B cell (primary cell): Measurements from ENCODE around the gene COL9A3. TPM values are rescaled to one million over a fixed set of nuclear protein-coding genes. Genes with fewer than 3 reads are reported as not detected.

Experiments
- ATAC-seq: fragments of 200-7000 bp; cut with Tn5 transposase; one replicate; pipeline ENCODE4 v1.10.0; 2021; ENCODE audit warnings: low read depth, mild to moderate bottlenecking, moderate number of reproducible peaks, moderate library complexity
- CTCF ChIA-PET: fragments of 350-600 bp; sonication (Branson Sonifier 250); formaldehyde crosslinking; loops from one replicate; lab custom pipeline; 2021; ENCODE audit warnings: antibody characterized with exemption, inconsistent platforms; lab: Charles Lee
- POLR2A ChIA-PET: fragments of 350-600 bp; sonication (Branson Sonifier 250); formaldehyde crosslinking; loops from one replicate; lab custom pipeline; 2021; ENCODE audit warnings: antibody characterized with exemption; lab: Charles Lee
- DNase-seq: peaks from one replicate; pipeline ENCODE4 v3.0.0; 2013
- H2AFZ ChIP-seq: 2 replicates; pipeline ENCODE4 v1.6.1; 2012; ENCODE audit warnings: mild to moderate bottlenecking, low read depth, low read length; ENCODE audit not compliant: insufficient read depth, poor library complexity, severe bottlenecking
- H3K27ac ChIP-seq, 2 donors: 1 replicate in 1 of 2; 2 replicates in 1 of 2; pipeline ENCODE4 v1.5.1; 2012 to 2013; ENCODE audit warnings: low read length in 2 of 2, mild to moderate bottlenecking in 2 of 2, moderate library complexity in 1 of 2
- H3K27me3 ChIP-seq, 4 experiments: fragments of 200-600 bp in 1 of 4; sonication (generic) in 1 of 4; replicated peaks in 1 of 4; 1 replicate in 2 of 4; 2 replicates in 2 of 4; pipeline versions ENCODE4 v1.6.1 to v1.7.0; 2013 to 2016; ENCODE audit warnings: low read length in 3 of 4, mild to moderate bottlenecking in 2 of 4, mixed read lengths in 1 of 4, moderate library complexity in 1 of 4; ENCODE audit not compliant: insufficient read depth in 4 of 4, control insufficient read depth in 3 of 4; ENCODE audit errors: control extremely low read depth in 1 of 4
- H3K36me3 ChIP-seq, 2 experiments: replicated peaks in 1 of 2; 1 replicate in 1 of 2; 2 replicates in 1 of 2; pipeline versions ENCODE4 v1.6.1 to v1.7.1; 2013; ENCODE audit warnings: low read length in 1 of 2; ENCODE audit not compliant: insufficient read depth in 2 of 2, control insufficient read depth in 1 of 2; ENCODE audit errors: control extremely low read depth in 1 of 2, extremely low read depth in 1 of 2
- H3K4me1 ChIP-seq, 2 donors: fragments of 200-600 bp in 1 of 2; sonication (generic) in 1 of 2; 1 replicate in 1 of 2; 2 replicates in 1 of 2; pipeline versions ENCODE4 v1.5.1 to v1.6.1; 2013 to 2017; ENCODE audit warnings: low read length in 2 of 2; ENCODE audit not compliant: control insufficient read depth in 2 of 2, insufficient read depth in 2 of 2
- H3K4me2 ChIP-seq: replicated peaks from 2 replicates; pipeline ENCODE3; 2012; ENCODE audit warnings: mild to moderate bottlenecking, low read depth, low read length; ENCODE audit not compliant: poor library complexity, severe bottlenecking
- H3K4me3 ChIP-seq, 5 experiments: fragments of 200-600 bp in 1 of 5; sonication (generic) in 1 of 5; 1 replicate in 3 of 5; 2 replicates in 2 of 5; pipeline versions ENCODE4 v1.5.1 to v1.7.0; 2011 to 2016; ENCODE audit warnings: low read length in 4 of 5, mild to moderate bottlenecking in 4 of 5, low read depth in 2 of 5, control low read depth in 1 of 5, moderate library complexity in 1 of 5; ENCODE audit not compliant: insufficient read depth in 1 of 5; ENCODE audit errors: control extremely low read depth in 1 of 5, extremely low read depth in 1 of 5
- H3K79me2 ChIP-seq: fragments of 200-600 bp; sonication (generic); one replicate; pipeline ENCODE4 v1.6.0; 2016; ENCODE audit warnings: low read length; ENCODE audit not compliant: control insufficient read depth, insufficient read depth
- H3K9ac ChIP-seq: fragments of 200-600 bp; sonication (generic); 2 replicates; pipeline ENCODE4 v1.6.1; 2017; ENCODE audit warnings: mild to moderate bottlenecking, low read length, moderate library complexity
- H3K9me3 ChIP-seq, 3 donors: one replicate each; pipeline versions ENCODE4 v1.6.1 to v1.7.1; 2013; ENCODE audit warnings: low read length in 2 of 3; ENCODE audit not compliant: control insufficient read depth in 2 of 3, insufficient read depth in 1 of 3; ENCODE audit errors: control extremely low read depth in 1 of 3
- H4K20me1 ChIP-seq: 2 replicates; pipeline ENCODE4 v1.6.0; 2012; ENCODE audit warnings: mild to moderate bottlenecking, low read length; ENCODE audit not compliant: insufficient read depth, control insufficient read depth, poor library complexity, severe bottlenecking
- H3K27ac Mint-ChIP-seq: one replicate; pipeline ENCODE4 v1.8.0; 2021; ENCODE audit warnings: mixed read lengths
- H3K27me3 Mint-ChIP-seq: one replicate; pipeline ENCODE4 v1.8.0; 2021; ENCODE audit warnings: mixed read lengths
- H3K4me1 Mint-ChIP-seq: one replicate; pipeline ENCODE4 v1.8.0; 2021; ENCODE audit warnings: mixed read lengths
- H3K4me3 Mint-ChIP-seq: one replicate; pipeline ENCODE4 v1.8.0; 2021; ENCODE audit warnings: mixed read lengths
- H3K9me3 Mint-ChIP-seq: one replicate; pipeline ENCODE4 v1.8.0; 2022; ENCODE audit warnings: mixed read lengths; ENCODE audit not compliant: insufficient read depth
- EZH2 ChIP-seq: IDR thresholded peaks from 2 replicates; pipeline ENCODE4 v1.6.1; 2012; ENCODE audit warnings: borderline replicate concordance, low read depth, mild to moderate bottlenecking, moderate library complexity, low read length; ENCODE audit not compliant: insufficient read depth, poor library complexity, severe bottlenecking
- WGBS: methylation state at CpG from one replicate; pipeline ENCODE4 v1.1.5; 2013; ENCODE audit warnings: missing lambda C conversion rate; ENCODE audit not compliant: insufficient coverage; 5-methylcytosine and 5-hydroxymethylcytosine counted together
- intact Hi-C: fragments of 100-400 bp; cut with micrococcal nuclease; formaldehyde crosslinking; loops from one replicate; pipeline ENCODE4 v1.10.0; 2022
- polyA plus RNA-seq: library from polyadenylated mRNA; depleted of rRNA; stranded (reverse); fragments of >200 nt; gene quantifications from 2 replicates; pipeline ENCODE4 v1.2.3, GENCODE V29; 2012
- total RNA-seq, 2 donors: library from RNA; stranded (reverse); fragments of 120-200 nt in 1 of 2; gene quantifications; 1 replicate in 1 of 2; 2 replicates in 1 of 2; pipeline versions ENCODE4 v1.2.3 to v1.2.4, GENCODE V29; 2013 to 2022
- TF ChIP-seq, protein P1 (sequence below): fragments of 200-600 bp; IDR thresholded peaks from one replicate; pipeline ENCODE4 v1.8.0; 2022; ENCODE audit warnings: antibody characterized with exemption, mild to moderate bottlenecking

Gene COL9A3
- total and polyA plus RNA-seq, 2 donors (not counting 1 experiment from before 2014, with no cell fraction given): 10.7 to 96.3 TPM

DNA sequence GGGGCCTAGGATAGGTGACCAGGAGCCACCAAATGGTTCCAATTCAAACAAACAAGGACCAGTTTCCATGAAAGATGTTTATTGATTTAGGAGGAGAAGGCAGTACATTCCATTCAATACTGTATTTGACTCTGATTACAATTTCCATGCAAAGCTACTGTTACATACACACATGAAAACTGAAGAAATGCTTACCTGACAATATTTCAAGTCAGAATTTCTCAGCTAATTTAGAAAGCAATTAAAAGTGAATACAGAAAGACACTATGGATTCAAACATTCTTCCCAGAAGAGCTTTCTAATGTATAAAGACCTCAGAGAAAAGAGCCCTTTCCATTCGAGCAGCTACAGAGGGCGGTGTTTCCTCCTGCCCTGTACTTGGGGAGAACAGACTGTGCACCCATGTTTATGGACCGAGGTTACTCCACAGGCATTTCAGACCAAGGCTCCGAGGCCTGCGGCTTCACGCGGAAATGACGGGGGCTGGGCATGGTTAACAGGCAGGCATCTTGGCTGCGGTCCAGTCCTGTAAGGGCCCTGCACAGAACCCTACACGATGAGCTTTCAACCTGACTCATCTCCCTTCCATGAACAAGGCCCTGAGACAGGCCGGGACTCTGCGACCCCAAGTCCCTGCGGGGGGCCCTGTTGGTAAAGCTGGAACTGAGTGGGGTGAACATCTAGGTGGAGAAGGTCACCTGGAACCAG, 70.5 kb downstream of the COL9A3 start:
- Histone ChIP-seq H3K9ac (no peak overlapping the region), H3K27ac (no peak overlapping the region), H3K79me2 (no peaks in the 10 kb centered on the region), H3K9me3 (no peaks in the 10 kb centered on the region), H4K20me1 (peaks cover 22% of the 10 kb centered on the region), H3K4me3 (no peak overlapping the region), H2AFZ (no peak overlapping the region), H3K36me3 (peaks cover 2 to 61% of the 10 kb centered on the region in 2 experiments), H3K27me3 (no peaks in the 10 kb centered on the region), H3K4me1 (no peaks in the 10 kb centered on the region), H3K4me2 (no peak overlapping the region)
- ATAC-seq (no peak), DNase-seq (no peak)
- POLR2A ChIA-PET: no interaction called here
- intact Hi-C loops: no loop called here
- no peak overlapping the region for H3K27ac Mint-ChIP-seq
- WGBS: 81% methylated on average over 12 of the region's 13 CpGs
- no peak overlapping the region for H3K4me3 Mint-ChIP-seq
- TF ChIP-seq, protein P1, sequence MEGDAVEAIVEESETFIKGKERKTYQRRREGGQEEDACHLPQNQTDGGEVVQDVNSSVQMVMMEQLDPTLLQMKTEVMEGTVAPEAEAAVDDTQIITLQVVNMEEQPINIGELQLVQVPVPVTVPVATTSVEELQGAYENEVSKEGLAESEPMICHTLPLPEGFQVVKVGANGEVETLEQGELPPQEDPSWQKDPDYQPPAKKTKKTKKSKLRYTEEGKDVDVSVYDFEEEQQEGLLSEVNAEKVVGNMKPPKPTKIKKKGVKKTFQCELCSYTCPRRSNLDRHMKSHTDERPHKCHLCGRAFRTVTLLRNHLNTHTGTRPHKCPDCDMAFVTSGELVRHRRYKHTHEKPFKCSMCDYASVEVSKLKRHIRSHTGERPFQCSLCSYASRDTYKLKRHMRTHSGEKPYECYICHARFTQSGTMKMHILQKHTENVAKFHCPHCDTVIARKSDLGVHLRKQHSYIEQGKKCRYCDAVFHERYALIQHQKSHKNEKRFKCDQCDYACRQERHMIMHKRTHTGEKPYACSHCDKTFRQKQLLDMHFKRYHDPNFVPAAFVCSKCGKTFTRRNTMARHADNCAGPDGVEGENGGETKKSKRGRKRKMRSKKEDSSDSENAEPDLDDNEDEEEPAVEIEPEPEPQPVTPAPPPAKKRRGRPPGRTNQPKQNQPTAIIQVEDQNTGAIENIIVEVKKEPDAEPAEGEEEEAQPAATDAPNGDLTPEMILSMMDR: no peak
- TF ChIP-seq EZH2: no peak
- H3K9me3 Mint-ChIP-seq: no peaks in the 10 kb centered on the region
- H3K4me1 Mint-ChIP-seq: no peaks in the 10 kb centered on the region
- CTCF ChIA-PET: no interaction called here
- H3K27me3 Mint-ChIP-seq: no peaks in the 10 kb centered on the region

DNA sequence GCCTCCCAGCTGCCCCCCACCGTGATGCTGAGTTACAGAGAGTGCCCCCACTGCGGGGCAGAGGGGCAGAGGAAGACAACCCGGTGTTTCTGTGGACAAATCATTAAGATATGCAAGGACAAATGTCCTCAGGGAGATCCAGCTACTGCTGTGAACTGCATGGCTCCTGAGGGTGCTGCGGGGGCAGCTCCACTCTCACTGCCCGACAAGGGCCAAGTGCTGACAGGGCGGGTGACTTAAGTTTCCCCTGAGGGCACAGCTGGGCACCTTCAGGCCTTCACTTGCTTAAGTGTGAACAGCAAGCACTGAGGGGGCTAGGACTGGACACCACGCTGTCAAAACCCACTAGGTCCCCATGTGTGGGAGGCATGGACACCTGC, 71.0 kb downstream of the COL9A3 start:
- no peaks in the 10 kb centered on the region for H3K9me3 ChIP-seq
- intact Hi-C loops: no loop called here
- H3K4me3 ChIP-seq: no peak overlapping the region
- POLR2A ChIA-PET: no interaction called here
- no peaks in the 10 kb centered on the region for H3K27me3 ChIP-seq
- no peaks in the 10 kb centered on the region for H3K27me3 Mint-ChIP-seq
- H3K4me1 Mint-ChIP-seq: no peaks in the 10 kb centered on the region
- no peak for ATAC-seq
- TF ChIP-seq EZH2: no peak
- TF ChIP-seq, protein P1: no peak
- no peak overlapping the region for H3K4me3 Mint-ChIP-seq
- H2AFZ ChIP-seq: no peak overlapping the region
- peaks cover 2 to 66% of the 10 kb centered on the region in 2 experiments for H3K36me3 ChIP-seq
- no peaks in the 10 kb centered on the region for H3K79me2 ChIP-seq
- no peaks in the 10 kb centered on the region for H3K9me3 Mint-ChIP-seq
- H3K27ac Mint-ChIP-seq: no peak overlapping the region
- no peak overlapping the region for H3K9ac ChIP-seq
- WGBS: 91% methylated on average over 7 of the region's 7 CpGs
- DNase-seq: no peak
- peaks cover 27% of the 10 kb centered on the region for H4K20me1 ChIP-seq
- H3K27ac ChIP-seq: no peak overlapping the region
- no peaks in the 10 kb centered on the region for H3K4me1 ChIP-seq
- CTCF ChIA-PET: no interaction called here
- H3K4me2 ChIP-seq: no peak overlapping the region
